ENCODE data around the gene DHPS.

DNA sequence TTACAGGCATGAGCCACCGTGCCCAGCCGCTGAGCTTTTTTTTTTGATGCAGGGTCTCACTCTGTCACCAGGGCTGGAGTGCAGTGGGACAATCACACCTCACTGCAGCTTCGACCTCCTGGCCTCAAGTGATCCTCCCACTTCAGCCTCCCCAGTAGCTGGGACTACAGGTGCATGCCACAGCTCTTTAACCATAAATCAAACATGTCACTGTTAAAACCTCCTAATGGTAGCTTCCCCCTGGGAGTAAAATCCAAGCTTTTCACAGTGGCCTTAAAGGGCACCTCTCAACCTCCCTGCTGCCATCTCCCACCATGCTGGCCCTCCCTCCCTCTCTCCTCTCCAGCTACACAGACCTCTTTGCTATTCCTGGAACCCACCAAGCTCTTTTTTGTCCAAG lies 4.2 kb upstream of the DHPS start:
- TF ChIP-seq FOXK2 (IDR thresholded peaks at IDR 0.05) (no peak), FOXA1 (IDR thresholded peaks at IDR 0.05) (no peak), SUZ12 (IDR thresholded peaks at IDR 0.05) (no peak), ZNF384 (IDR thresholded peaks at IDR 0.05) (no peak), ARNT (IDR thresholded peaks at IDR 0.05) (no peak), BHLHE40 (IDR thresholded peaks at IDR 0.05; ENCODE audit: borderline replicate concordance) (no peak), TARDBP (IDR thresholded peaks at IDR 0.05) (no peak), FOXM1 (IDR thresholded peaks at IDR 0.05; ENCODE audit: borderline replicate concordance) (no peak)
- TF ChIP-seq, protein P1, sequence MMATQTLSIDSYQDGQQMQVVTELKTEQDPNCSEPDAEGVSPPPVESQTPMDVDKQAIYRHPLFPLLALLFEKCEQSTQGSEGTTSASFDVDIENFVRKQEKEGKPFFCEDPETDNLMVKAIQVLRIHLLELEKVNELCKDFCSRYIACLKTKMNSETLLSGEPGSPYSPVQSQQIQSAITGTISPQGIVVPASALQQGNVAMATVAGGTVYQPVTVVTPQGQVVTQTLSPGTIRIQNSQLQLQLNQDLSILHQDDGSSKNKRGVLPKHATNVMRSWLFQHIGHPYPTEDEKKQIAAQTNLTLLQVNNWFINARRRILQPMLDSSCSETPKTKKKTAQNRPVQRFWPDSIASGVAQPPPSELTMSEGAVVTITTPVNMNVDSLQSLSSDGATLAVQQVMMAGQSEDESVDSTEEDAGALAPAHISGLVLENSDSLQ (IDR thresholded peaks at IDR 0.05) = peak; percentile 68
